ENCODE data around the gene FOXC2.

GRCh38 chr16:86541560-86541959, 25.1 kb upstream of the FOXC2 start:
- TF ChIP-seq, protein P1, sequence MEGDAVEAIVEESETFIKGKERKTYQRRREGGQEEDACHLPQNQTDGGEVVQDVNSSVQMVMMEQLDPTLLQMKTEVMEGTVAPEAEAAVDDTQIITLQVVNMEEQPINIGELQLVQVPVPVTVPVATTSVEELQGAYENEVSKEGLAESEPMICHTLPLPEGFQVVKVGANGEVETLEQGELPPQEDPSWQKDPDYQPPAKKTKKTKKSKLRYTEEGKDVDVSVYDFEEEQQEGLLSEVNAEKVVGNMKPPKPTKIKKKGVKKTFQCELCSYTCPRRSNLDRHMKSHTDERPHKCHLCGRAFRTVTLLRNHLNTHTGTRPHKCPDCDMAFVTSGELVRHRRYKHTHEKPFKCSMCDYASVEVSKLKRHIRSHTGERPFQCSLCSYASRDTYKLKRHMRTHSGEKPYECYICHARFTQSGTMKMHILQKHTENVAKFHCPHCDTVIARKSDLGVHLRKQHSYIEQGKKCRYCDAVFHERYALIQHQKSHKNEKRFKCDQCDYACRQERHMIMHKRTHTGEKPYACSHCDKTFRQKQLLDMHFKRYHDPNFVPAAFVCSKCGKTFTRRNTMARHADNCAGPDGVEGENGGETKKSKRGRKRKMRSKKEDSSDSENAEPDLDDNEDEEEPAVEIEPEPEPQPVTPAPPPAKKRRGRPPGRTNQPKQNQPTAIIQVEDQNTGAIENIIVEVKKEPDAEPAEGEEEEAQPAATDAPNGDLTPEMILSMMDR (IDR thresholded peaks at IDR 0.05): no peak
- TF ChIP-seq EZH2 (IDR thresholded peaks at IDR 0.05; ENCODE audit: borderline replicate concordance, insufficient read depth, low read depth, low read length, poor library complexity, severe bottlenecking): no peak
